Breast epithelium (tissue), 3 donors: ENCODE results near the gene FASLG.

Source experiments
- POLR2AphosphoS5 ChIP-seq, 3 donors: sonication (generic); formaldehyde crosslinking; IDR thresholded peaks; one replicate each; pipeline ENCODE4 v1.6.1; 2017; ENCODE audit warnings: antibody characterized with exemption in 3 of 3
- TF ChIP-seq, protein P1 (sequence below), 3 donors: fragments of 450-650 bp; IDR thresholded peaks; one replicate each; pipeline ENCODE4 v1.5.1; 2016 to 2017; ENCODE audit warnings: antibody characterized with exemption in 3 of 3, mild to moderate bottlenecking in 3 of 3, moderate library complexity in 3 of 3

DNA sequence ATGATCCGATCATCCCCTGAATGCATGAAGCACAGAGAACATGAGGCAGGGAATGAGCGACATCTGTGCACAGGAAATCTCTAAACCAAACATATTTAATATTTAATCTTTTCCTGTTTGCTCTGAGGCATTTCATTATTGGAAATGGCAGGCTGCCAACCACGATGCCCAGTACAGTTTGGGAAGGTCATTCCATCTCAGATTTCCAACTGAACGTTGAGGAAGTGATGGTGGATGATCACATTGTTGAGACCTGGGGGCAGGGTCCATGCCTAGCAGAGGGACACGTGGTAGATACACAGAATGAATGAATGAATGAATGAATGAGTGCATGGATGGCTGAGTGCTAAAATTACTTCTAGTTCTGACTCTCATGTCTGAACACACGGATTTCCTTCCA, 15.9 kb upstream of the FASLG start:
- TF ChIP-seq, protein P1, sequence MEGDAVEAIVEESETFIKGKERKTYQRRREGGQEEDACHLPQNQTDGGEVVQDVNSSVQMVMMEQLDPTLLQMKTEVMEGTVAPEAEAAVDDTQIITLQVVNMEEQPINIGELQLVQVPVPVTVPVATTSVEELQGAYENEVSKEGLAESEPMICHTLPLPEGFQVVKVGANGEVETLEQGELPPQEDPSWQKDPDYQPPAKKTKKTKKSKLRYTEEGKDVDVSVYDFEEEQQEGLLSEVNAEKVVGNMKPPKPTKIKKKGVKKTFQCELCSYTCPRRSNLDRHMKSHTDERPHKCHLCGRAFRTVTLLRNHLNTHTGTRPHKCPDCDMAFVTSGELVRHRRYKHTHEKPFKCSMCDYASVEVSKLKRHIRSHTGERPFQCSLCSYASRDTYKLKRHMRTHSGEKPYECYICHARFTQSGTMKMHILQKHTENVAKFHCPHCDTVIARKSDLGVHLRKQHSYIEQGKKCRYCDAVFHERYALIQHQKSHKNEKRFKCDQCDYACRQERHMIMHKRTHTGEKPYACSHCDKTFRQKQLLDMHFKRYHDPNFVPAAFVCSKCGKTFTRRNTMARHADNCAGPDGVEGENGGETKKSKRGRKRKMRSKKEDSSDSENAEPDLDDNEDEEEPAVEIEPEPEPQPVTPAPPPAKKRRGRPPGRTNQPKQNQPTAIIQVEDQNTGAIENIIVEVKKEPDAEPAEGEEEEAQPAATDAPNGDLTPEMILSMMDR (IDR thresholded peaks at IDR 0.05), result no peak
- TF ChIP-seq POLR2AphosphoS5 (IDR thresholded peaks at IDR 0.05), result no peak
